Measurements from ENCODE around the gene RSL24D1. TPM values are rescaled to one million over a fixed set of nuclear protein-coding genes. Genes with fewer than 3 reads are reported as not detected.
"Not testable (repeated sequence)": the region's sequence is repeated elsewhere in the genome, so short reads cannot be mapped to it uniquely, and the experiment has no call there.

RSL24D1 gene
- total RNA-seq, 1 donor from 2014 or later: 50.1 TPM

- no peak for DNase-seq (ENCODE audit: low spot score)
These were observed 21.3 kb upstream of the RSL24D1 start for GRCh38 chr15:55218056-55218455.

GRCh38 chr15:55204464-55204863 lies 7.7 kb upstream of the RSL24D1 start:
- DNase-seq (ENCODE audit: low spot score): no peak

GRCh38 chr15:55202206-55202605 lies 5.5 kb upstream of the RSL24D1 start:
- DNase-seq (ENCODE audit: low spot score): no peak

GRCh38 chr15:55198706-55199105 lies 2.0 kb upstream of the RSL24D1 start:
- DNase-seq (ENCODE audit: low spot score): no peak

GRCh38 chr15:55197719-55198118 lies 978 bp upstream of the RSL24D1 start:
- DNase-seq (ENCODE audit: low spot score): no peak

- DNase-seq (ENCODE audit: low spot score): no peak
These were observed 593 bp upstream of the RSL24D1 start for GRCh38 chr15:55197362-55197705.

GRCh38 chr15:55195996-55196395 lies 745 bp downstream of the RSL24D1 start:
- DNase-seq (ENCODE audit: low spot score): no peak

- DNase-seq (ENCODE audit: low spot score): no peak
These were observed 2.5 kb downstream of the RSL24D1 start for GRCh38 chr15:55194256-55194655.

GRCh38 chr15:55186331-55186730 lies 10.4 kb downstream of the RSL24D1 start:
- DNase-seq (ENCODE audit: low spot score): no peak

GRCh38 chr15:55183679-55184078 lies 13.1 kb downstream of the RSL24D1 start:
- no peak for DNase-seq (ENCODE audit: low spot score)

- no peak for DNase-seq (ENCODE audit: low spot score)
These were observed 17.6 kb downstream of the RSL24D1 start for GRCh38 chr15:55179141-55179540.

- no peak for DNase-seq (ENCODE audit: low spot score)
These were observed 26.4 kb downstream of the RSL24D1 start for GRCh38 chr15:55170361-55170760.

GRCh38 chr15:55168350-55168974 lies 28.3 kb downstream of the RSL24D1 start:
- DNase-seq (ENCODE audit: low spot score): peak; percentile 53

- DNase-seq (ENCODE audit: low spot score): no peak
These were observed 32.5 kb downstream of the RSL24D1 start for GRCh38 chr15:55164284-55164683.

- no peak for DNase-seq (ENCODE audit: low spot score)
These were observed 45.1 kb downstream of the RSL24D1 start for GRCh38 chr15:55151631-55152030.

GRCh38 chr15:55143132-55143531 lies 53.6 kb downstream of the RSL24D1 start:
- not testable (repeated sequence) for DNase-seq (ENCODE audit: low spot score)

- DNase-seq (ENCODE audit: low spot score): no peak
These were observed 62.8 kb downstream of the RSL24D1 start for GRCh38 chr15:55133972-55134371.

- no peak for DNase-seq (ENCODE audit: low spot score)
These were observed 64.1 kb downstream of the RSL24D1 start for GRCh38 chr15:55132672-55133071.

Other genes starting within 250 kb of the RSL24D1 start
- gene RAB27A, start 92.9 kb upstream of the RSL24D1 start, total RNA-seq: 12.8 TPM
- gene PIGBOS1, start 122.2 kb upstream of the RSL24D1 start, total RNA-seq: 12.3 TPM
- 11.9 TPM for gene PIGB, start 122.3 kb upstream of the RSL24D1 start, total RNA-seq
- 120 TPM for gene CCPG1, start 211.4 kb upstream of the RSL24D1 start, total RNA-seq
- 7.5 TPM for gene PIERCE2, start 211.6 kb upstream of the RSL24D1 start, total RNA-seq